Esophagus (tissue), 2 donors: ENCODE measurements around the gene ZG16. TPM values are rescaled to one million over a fixed set of nuclear protein-coding genes. Genes with fewer than 3 reads are reported as not detected.
A peak's percentile ranks its signal among the peaks of the same experiment; 100 is the strongest.
"Not testable (repeated sequence)": the region's sequence is repeated elsewhere in the genome, so short reads cannot be mapped to it uniquely, and the experiment has no call there.

Experiments used
- H3K27ac ChIP-seq, 2 donors: one replicate each; pipeline ENCODE4 v1.5.1; 2013; ENCODE audit warnings: low read depth in 2 of 2, mild to moderate bottlenecking in 2 of 2, inconsistent platforms in 1 of 2, low read length in 1 of 2, moderate library complexity in 1 of 2
- H3K27me3 ChIP-seq, 2 donors: one replicate each; pipeline ENCODE4 v1.6.1; 2013; ENCODE audit warnings: low read length in 2 of 2, control low read depth in 1 of 2, mild to moderate bottlenecking in 1 of 2; ENCODE audit not compliant: insufficient read depth in 2 of 2, control insufficient read depth in 1 of 2
- H3K36me3 ChIP-seq, 2 donors: one replicate each; pipeline ENCODE4 v1.6.1; 2013; ENCODE audit warnings: low read length in 1 of 2; ENCODE audit not compliant: control insufficient read depth in 2 of 2, insufficient read depth in 2 of 2
- H3K4me1 ChIP-seq, 2 donors: one replicate each; pipeline ENCODE4 v1.6.1; 2013; ENCODE audit warnings: low read length in 1 of 2; ENCODE audit not compliant: control insufficient read depth in 2 of 2, insufficient read depth in 2 of 2
- H3K4me3 ChIP-seq, 2 donors: one replicate each; pipeline ENCODE4 v1.5.1; 2013; ENCODE audit warnings: low read length in 2 of 2, mild to moderate bottlenecking in 2 of 2, low read depth in 1 of 2, moderate library complexity in 1 of 2
- H3K9me3 ChIP-seq, 2 donors: one replicate each; pipeline ENCODE4 v1.6.1; 2013; ENCODE audit warnings: mild to moderate bottlenecking in 2 of 2, low read depth in 1 of 2, low read length in 1 of 2, moderate library complexity in 1 of 2; ENCODE audit not compliant: control insufficient read depth in 2 of 2, insufficient read depth in 1 of 2
- WGBS, 2 donors: extraction: QIAGEN DNeasy Blood & Tissue Kit; methylation state at CpG; one replicate each; pipeline ENCODE4 v1.1.7; 2013; 5-methylcytosine and 5-hydroxymethylcytosine counted together
- polyA plus RNA-seq, 2 donors: library from polyadenylated mRNA; stranded (reverse); fragments of 200-250 nt; gene quantifications; one replicate each; pipeline ENCODE4 v1.2.3, GENCODE V29; 2013
- donor health status: healthy with polysubstance abuse.
- donor health status: Bipolar disorder and iron deficiency.

Gene ZG16
- polyA plus RNA-seq, 2 donors = 0.02 TPM; not detected in 1

DNA sequence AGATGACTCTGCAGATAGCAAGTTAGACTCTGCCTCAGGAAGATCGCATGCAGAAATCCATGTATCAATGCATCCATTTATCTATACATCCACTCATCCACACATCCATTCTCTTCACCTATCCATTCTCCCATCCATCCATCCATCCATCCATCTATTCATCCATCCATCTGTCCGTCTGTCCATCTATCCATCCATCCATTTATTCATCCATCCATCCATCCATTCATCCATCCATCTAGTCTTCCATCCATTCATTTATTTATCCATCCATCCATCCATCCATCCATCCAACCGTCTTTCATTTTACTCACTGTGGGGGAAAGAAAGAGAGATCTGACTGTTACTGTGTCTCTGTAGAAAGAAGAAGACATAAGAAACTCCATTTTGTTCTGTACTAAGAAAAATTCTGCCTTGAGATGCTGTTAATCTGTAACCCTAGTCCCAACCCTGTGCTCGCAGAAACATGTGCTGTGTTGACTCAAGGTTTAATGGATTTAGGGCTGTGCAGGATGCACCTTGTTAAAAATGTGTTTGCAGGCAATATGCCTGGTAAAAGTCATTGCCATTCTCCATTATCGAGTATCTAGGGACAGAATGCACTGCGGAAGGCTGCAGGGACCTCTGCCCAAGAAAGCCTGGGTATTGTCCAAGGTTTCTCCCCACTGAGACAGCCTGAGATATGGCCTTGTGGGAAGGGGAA, 38.0 kb upstream of the ZG16 start:
- H3K4me1 ChIP-seq, H3K36me3 ChIP-seq, H3K9me3 ChIP-seq, H3K27ac ChIP-seq, H3K27me3 ChIP-seq, H3K4me3 ChIP-seq: not testable (repeated sequence)
- WGBS, 2 donors = 62 to 69% methylated on average over 6 of the region's 6 CpGs

GRCh38 chr16:29740630-29741015, 37.4 kb upstream of the ZG16 start:
- H3K4me1 ChIP-seq, H3K9me3 ChIP-seq, H3K27ac ChIP-seq, H3K4me3 ChIP-seq, H3K36me3 ChIP-seq, H3K27me3 ChIP-seq: not testable (repeated sequence)
- WGBS, 2 donors = 50 to 57% methylated on average over 11 of the region's 11 CpGs

DNA sequence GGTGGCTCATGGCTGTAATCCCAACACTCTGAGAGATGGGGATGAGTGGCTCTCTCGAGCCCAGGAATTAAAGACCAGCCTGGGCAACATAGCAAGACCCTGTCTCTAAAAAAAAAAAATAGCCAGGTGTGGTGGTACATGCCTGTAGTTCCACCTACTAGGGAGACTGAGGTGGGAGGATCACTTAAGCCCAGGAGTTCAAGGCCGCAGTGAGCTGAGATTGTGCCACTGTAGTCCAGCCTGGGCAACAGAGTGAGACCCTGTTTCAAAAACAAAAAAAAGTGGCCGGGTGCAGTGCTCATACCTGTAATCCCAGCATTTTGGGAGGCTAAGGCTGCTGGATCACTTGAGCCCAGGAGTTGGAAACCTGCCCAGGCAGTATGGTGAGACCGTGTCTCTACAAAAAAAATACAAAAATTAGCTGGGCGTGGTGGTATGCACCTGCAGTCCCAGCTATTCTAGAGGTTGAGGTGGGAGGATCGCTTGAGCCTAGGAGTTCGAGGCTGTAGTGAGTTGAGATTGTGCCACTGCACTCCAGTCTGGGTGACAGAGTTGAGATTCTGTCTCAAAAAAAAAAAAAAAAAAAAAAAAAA, 35.3 kb upstream of the ZG16 start:
- H3K36me3 ChIP-seq = no peaks in the 10 kb centered on the region
- H3K27me3 ChIP-seq = no peaks in the 10 kb centered on the region
- WGBS, 2 donors = 71 to 72% methylated on average over 7 of the region's 7 CpGs
- no peak overlapping the region for H3K27ac ChIP-seq
- no peak overlapping the region for H3K4me3 ChIP-seq
- no peaks in the 10 kb centered on the region for H3K4me1 ChIP-seq
- H3K9me3 ChIP-seq = no peaks in the 10 kb centered on the region

GRCh38 chr16:29743475-29743826, 34.6 kb upstream of the ZG16 start:
- WGBS, 2 donors = 83 to 86% methylated on average over 5 of the region's 5 CpGs
- Histone ChIP-seq H3K27me3 (no peaks in the 10 kb centered on the region), H3K9me3 (no peaks in the 10 kb centered on the region), H3K4me1 (no peaks in the 10 kb centered on the region), H3K27ac (no peak overlapping the region), H3K36me3 (no peaks in the 10 kb centered on the region), H3K4me3 (no peak overlapping the region)

DNA sequence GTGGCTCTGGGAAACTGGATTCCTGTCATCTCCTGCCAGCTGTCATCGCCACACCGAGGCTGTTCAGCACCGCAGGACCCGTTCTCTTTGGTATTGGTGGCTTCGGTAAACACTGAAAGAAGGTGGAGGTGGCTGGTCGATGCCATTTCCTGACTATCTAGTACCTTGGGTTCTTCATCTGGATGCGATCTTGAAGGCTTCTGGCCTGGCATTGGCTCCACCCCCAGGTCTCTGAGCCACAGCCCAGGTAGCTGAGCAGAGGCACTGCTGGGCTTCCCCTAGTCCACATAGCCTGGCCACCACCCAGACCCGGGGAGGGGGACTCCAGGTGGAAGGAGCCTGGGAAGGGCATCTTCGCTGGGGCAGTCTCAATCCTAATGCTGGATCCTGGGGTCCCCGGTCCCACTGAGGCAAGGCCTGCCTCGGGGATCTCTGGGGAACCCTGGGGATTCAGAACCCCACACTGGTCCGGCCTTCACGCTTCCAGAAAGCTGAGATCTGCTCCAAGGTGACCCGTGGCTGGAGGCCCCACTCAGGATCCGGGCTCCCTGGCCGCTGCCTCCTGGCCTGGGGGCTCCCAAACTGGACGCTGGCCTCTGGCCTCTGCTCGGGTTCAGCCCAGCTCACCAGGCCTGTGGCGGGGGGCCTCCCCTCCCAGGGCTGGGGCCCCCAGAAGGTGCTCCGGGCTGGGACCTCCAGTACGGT, 34.1 kb upstream of the ZG16 start:
- H3K27ac ChIP-seq = no peak overlapping the region
- no peaks in the 10 kb centered on the region for H3K36me3 ChIP-seq
- WGBS, 2 donors = 76 to 88% methylated on average over 21 of the region's 21 CpGs
- no peak overlapping the region for H3K4me3 ChIP-seq
- no peaks in the 10 kb centered on the region for H3K27me3 ChIP-seq
- no peaks in the 10 kb centered on the region for H3K4me1 ChIP-seq
- no peaks in the 10 kb centered on the region for H3K9me3 ChIP-seq

GRCh38 chr16:29744541-29745101, 33.4 kb upstream of the ZG16 start:
- WGBS, 2 donors = 83 to 86% methylated on average over 20 of the region's 20 CpGs
- no peaks in the 10 kb centered on the region for H3K27me3 ChIP-seq
- no peaks in the 10 kb centered on the region for H3K4me1 ChIP-seq
- no peaks in the 10 kb centered on the region for H3K36me3 ChIP-seq
- no peak overlapping the region for H3K27ac ChIP-seq
- no peaks in the 10 kb centered on the region for H3K9me3 ChIP-seq
- peak overlapping the region in 1 of 2 donors; percentile 24 for H3K4me3 ChIP-seq

- no peaks in the 10 kb centered on the region for H3K4me1 ChIP-seq
- 70% methylated on average over 16 of the region's 16 CpGs for WGBS, 2 donors
- no peaks in the 10 kb centered on the region for H3K9me3 ChIP-seq
- H3K27me3 ChIP-seq = no peaks in the 10 kb centered on the region
- peak overlapping the region; percentile 0 to 22 for H3K27ac ChIP-seq
- no peaks in the 10 kb centered on the region for H3K36me3 ChIP-seq
- peak overlapping the region; percentile 29 to 54 for H3K4me3 ChIP-seq
These were observed 32.8 kb upstream of the ZG16 start for GRCh38 chr16:29745121-29745852.

DNA sequence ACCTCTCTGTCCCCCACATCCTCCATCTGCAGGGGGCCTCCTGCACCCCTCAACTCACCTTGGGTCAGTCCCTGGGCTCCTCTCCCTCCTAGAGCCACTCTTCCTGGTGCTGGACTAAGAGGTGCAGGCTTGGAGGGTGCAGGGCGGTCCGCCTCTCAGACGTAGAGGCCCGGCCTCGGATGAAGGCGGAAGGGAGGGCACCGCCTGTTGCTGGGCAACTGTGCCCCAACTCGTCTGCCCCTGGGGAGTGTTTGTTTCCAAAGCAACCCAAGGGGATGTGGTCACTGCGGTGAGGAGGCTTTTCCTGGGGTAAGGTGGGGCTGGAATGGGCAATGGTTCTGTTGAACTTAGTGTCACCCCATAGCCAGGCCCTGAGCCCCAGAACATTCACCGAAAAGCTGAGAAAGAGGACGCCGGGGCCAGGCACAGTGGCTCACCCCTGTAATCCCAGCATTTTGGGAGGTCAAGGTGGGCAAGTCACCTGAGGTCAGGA, 32.2 kb upstream of the ZG16 start, which contains the start of gene C16orf54:
Gene C16orf54 (minus strand): TSS at position 138 of the 493 bp plus-strand sequence. CDS start 1,039 bp downstream, outside the sequence.
- Histone ChIP-seq H3K4me3 (peak within 1 kb of the TSS; percentile 29 to 54), H3K4me1 (no peaks in the 10 kb centered on the region), H3K36me3 (no peaks in the 10 kb centered on the region), H3K27me3 (no peaks in the 10 kb centered on the region), H3K9me3 (no peaks in the 10 kb centered on the region), H3K27ac (peak within 1 kb of the TSS; percentile 0 to 22)
- 67 to 74% methylated on average over 12 of the region's 12 CpGs for WGBS, 2 donors

DNA sequence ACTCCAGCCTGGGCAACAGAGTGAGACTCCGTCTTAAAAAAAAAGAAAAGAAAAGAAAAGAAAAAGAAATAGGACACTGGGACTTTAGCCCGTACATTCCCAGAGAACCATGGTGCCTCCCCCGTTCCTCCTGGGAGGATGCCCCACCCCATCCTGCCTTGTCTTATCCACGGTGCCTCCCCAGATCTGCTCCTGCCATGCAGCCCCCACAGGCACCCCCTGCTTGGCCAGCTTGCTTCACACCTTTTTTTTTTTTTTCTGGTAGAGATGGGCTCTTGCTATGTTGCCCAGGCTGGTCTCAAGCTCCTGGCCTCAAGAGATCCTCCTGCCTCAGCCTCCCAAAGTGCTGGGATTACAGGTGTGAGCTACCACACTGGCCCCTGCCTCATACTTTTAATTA, 31.5 kb upstream of the ZG16 start:
- H3K9me3 ChIP-seq, H3K4me1 ChIP-seq, H3K4me3 ChIP-seq, H3K36me3 ChIP-seq, H3K27ac ChIP-seq, H3K27me3 ChIP-seq: not testable (repeated sequence)
- 73 to 80% methylated on average over 4 of the region's 4 CpGs for WGBS, 2 donors
